Activated CD8-positive, alpha-beta T cell treated with anti-CD3 and anti-CD28 coated beads for 36 hours (primary cell): ENCODE results near the gene CST1. TPM values are rescaled to one million over a fixed set of nuclear protein-coding genes. Genes with fewer than 3 reads are reported as not detected.
"Not testable (repeated sequence)": the region's sequence is repeated elsewhere in the genome, so short reads cannot be mapped to it uniquely, and the experiment has no call there.

Experiments used
- ATAC-seq: fragments of 200-7000 bp; cut with Tn5 transposase; one replicate; pipeline ENCODE4 v1.10.0; 2021; ENCODE audit warnings: mild to moderate bottlenecking, moderate library complexity
- CTCF ChIA-PET: fragments of 350-600 bp; sonication (Branson Sonifier 250); formaldehyde crosslinking; loops from one replicate; lab custom pipeline; 2021; ENCODE audit warnings: antibody characterized with exemption; lab: Charles Lee
- POLR2A ChIA-PET: fragments of 350-600 bp; sonication (Branson Sonifier 250); formaldehyde crosslinking; loops from one replicate; lab custom pipeline; 2021; ENCODE audit warnings: antibody characterized with exemption; lab: Charles Lee
- DNase-seq: peaks from one replicate; pipeline ENCODE4 v3.0.0-alpha.2; 2020
- H3K27ac Mint-ChIP-seq: one replicate; pipeline ENCODE4 v1.8.0; 2021; ENCODE audit warnings: mild to moderate bottlenecking, mixed read lengths
- H3K27me3 Mint-ChIP-seq: one replicate; pipeline ENCODE4 v1.8.0; 2021; ENCODE audit warnings: mixed read lengths
- H3K36me3 Mint-ChIP-seq: one replicate; pipeline ENCODE4 v1.8.0; 2021; ENCODE audit warnings: low read depth, mixed read lengths
- H3K4me1 Mint-ChIP-seq: one replicate; pipeline ENCODE4 v1.8.0; 2021; ENCODE audit warnings: low read depth, mixed read lengths
- H3K4me3 Mint-ChIP-seq: one replicate; pipeline ENCODE4 v1.8.0; 2021; ENCODE audit warnings: mild to moderate bottlenecking, moderate library complexity, mixed read lengths
- H3K9me3 Mint-ChIP-seq: one replicate; pipeline ENCODE4 v1.8.0; 2021; ENCODE audit warnings: mixed read lengths
- CTCF ChIP-seq: fragments of 200-600 bp; IDR thresholded peaks from one replicate; pipeline ENCODE4 v1.8.0; 2022; ENCODE audit warnings: antibody characterized with exemption, mild to moderate bottlenecking
- intact Hi-C: fragments of 100-400 bp; cut with micrococcal nuclease; formaldehyde crosslinking; loops from one replicate; pipeline ENCODE4 v1.10.0; 2022
- total RNA-seq, 2 experiments: library from RNA; stranded (reverse); gene quantifications; one replicate each; pipeline ENCODE4 v1.2.3, GENCODE V29; 2021

CST1 gene
- total RNA-seq, 2 experiments from 2014 or later = not detected

GRCh38 chr20:23773579-23773978 is 22.8 kb upstream of the CST1 start:
- CTCF ChIA-PET = no interaction called here
- Mint-ChIP-seq H3K4me1 (no peaks in the 10 kb centered on the region), H3K27ac (no peak overlapping the region), H3K4me3 (no peak overlapping the region), H3K27me3 (peaks cover 1% of the 10 kb centered on the region), H3K9me3 (no peaks in the 10 kb centered on the region), H3K36me3 (no peaks in the 10 kb centered on the region)
- POLR2A ChIA-PET = no interaction called here
- intact Hi-C loops = no loop called here
- DNase-seq (no peak), ATAC-seq (no peak)
- TF ChIP-seq CTCF = no peak

GRCh38 chr20:23773127-23773526 is 22.4 kb upstream of the CST1 start:
- ATAC-seq = no peak
- CTCF ChIA-PET = no interaction called here

GRCh38 chr20:23772074-23772473 is 21.3 kb upstream of the CST1 start:
- intact Hi-C loops = no loop called here
- Mint-ChIP-seq H3K27ac (no peak overlapping the region), H3K9me3 (no peaks in the 10 kb centered on the region), H3K4me3 (no peak overlapping the region), H3K36me3 (no peaks in the 10 kb centered on the region), H3K4me1 (no peaks in the 10 kb centered on the region), H3K27me3 (no peaks in the 10 kb centered on the region)
- ATAC-seq = no peak
- ChIA-PET CTCF (no interaction called here), POLR2A (no interaction called here)
- no peak for DNase-seq
- no peak for TF ChIP-seq CTCF

More at GRCh38 chr20:23773127-23773526, 22.4 kb upstream of the CST1 start:
- POLR2A ChIA-PET = no interaction called here
- H3K27me3 Mint-ChIP-seq = no peaks in the 10 kb centered on the region
- DNase-seq = no peak
- TF ChIP-seq CTCF = no peak
- H3K36me3 Mint-ChIP-seq = no peaks in the 10 kb centered on the region
- no peak overlapping the region for H3K27ac Mint-ChIP-seq
- H3K4me3 Mint-ChIP-seq = no peak overlapping the region
- H3K9me3 Mint-ChIP-seq = no peaks in the 10 kb centered on the region
- intact Hi-C loops = no loop called here
- no peaks in the 10 kb centered on the region for H3K4me1 Mint-ChIP-seq

GRCh38 chr20:23770384-23770783 is 19.6 kb upstream of the CST1 start:
- Mint-ChIP-seq H3K4me3 (no peak overlapping the region), H3K9me3 (no peaks in the 10 kb centered on the region), H3K4me1 (no peaks in the 10 kb centered on the region), H3K36me3 (no peaks in the 10 kb centered on the region), H3K27ac (no peak overlapping the region), H3K27me3 (peaks cover 1% of the 10 kb centered on the region)
- DNase-seq = no peak
- POLR2A ChIA-PET = no interaction called here
- CTCF ChIA-PET = no interaction called here
- no peak for TF ChIP-seq CTCF
- intact Hi-C loops = no loop called here
- no peak for ATAC-seq

- H3K4me1 Mint-ChIP-seq, intact Hi-C loops, H3K9me3 Mint-ChIP-seq, POLR2A ChIA-PET, DNase-seq, H3K36me3 Mint-ChIP-seq, CTCF ChIA-PET, H3K4me3 Mint-ChIP-seq, H3K27me3 Mint-ChIP-seq, ATAC-seq, H3K27ac Mint-ChIP-seq: not testable (repeated sequence)
Measured at GRCh38 chr20:23768520-23768919, 17.8 kb upstream of the CST1 start.

- no peak for ATAC-seq
- ChIA-PET CTCF (no interaction called here), POLR2A (no interaction called here)
- Mint-ChIP-seq H3K27ac (no peak overlapping the region), H3K27me3 (peaks cover 5% of the 10 kb centered on the region), H3K4me1 (no peaks in the 10 kb centered on the region), H3K9me3 (no peaks in the 10 kb centered on the region), H3K4me3 (no peak overlapping the region), H3K36me3 (no peaks in the 10 kb centered on the region)
- DNase-seq = no peak
- intact Hi-C loops = no loop called here
- TF ChIP-seq CTCF = no peak
Measured at GRCh38 chr20:23766531-23766930, 15.8 kb upstream of the CST1 start.
